Fibroblast of lung (primary cell): Measurements from ENCODE around the gene SMOC2. TPM values are rescaled to one million over a fixed set of nuclear protein-coding genes. Genes with fewer than 3 reads are reported as not detected.

Experiments used
- DNase-seq, 2 donors: peaks; one replicate each; pipeline versions ENCODE4 v3.0.0 to v3.0.0-alpha.2; 2010; ENCODE audit warnings: low read depth in 2 of 2
- H2AFZ ChIP-seq: 2 replicates; pipeline ENCODE4 v1.5.1; 2012; ENCODE audit warnings: low read length, control low read depth, inconsistent platforms
- H3K27ac ChIP-seq: 2 replicates; pipeline ENCODE4 v1.5.1; 2011; ENCODE audit warnings: low read length, control low read depth; ENCODE audit not compliant: insufficient read depth
- H3K27me3 ChIP-seq: 2 replicates; pipeline ENCODE4 v1.5.1; 2011; ENCODE audit warnings: mild to moderate bottlenecking, low read length; ENCODE audit not compliant: control insufficient read depth, insufficient read depth
- H3K36me3 ChIP-seq: 2 replicates; pipeline ENCODE4 v1.5.1; 2011; ENCODE audit warnings: low read length; ENCODE audit not compliant: control insufficient read depth, insufficient read depth
- H3K4me1 ChIP-seq: 2 replicates; pipeline ENCODE4 v1.5.1; 2011; ENCODE audit warnings: low read length; ENCODE audit not compliant: control insufficient read depth, insufficient read depth; ENCODE audit errors: extremely low read depth
- H3K4me2 ChIP-seq: 2 replicates; pipeline ENCODE4 v1.5.1; 2011; ENCODE audit warnings: low read length, control low read depth; ENCODE audit not compliant: insufficient read depth; ENCODE audit errors: extremely low read depth
- H3K4me3 ChIP-seq, 4 experiments: fragments of 200-600 bp in 1 of 4; sonication (generic) in 1 of 4; replicated peaks in 1 of 4; 2 replicates each; pipeline ENCODE4 v1.5.1; 2011 to 2016; ENCODE audit warnings: low read length in 4 of 4, low read depth in 3 of 4, mild to moderate bottlenecking in 3 of 4, control low read depth in 2 of 4, inconsistent platforms in 1 of 4, mixed read lengths in 1 of 4; ENCODE audit not compliant: insufficient read depth in 1 of 4; ENCODE audit errors: control extremely low read depth in 1 of 4
- H3K79me2 ChIP-seq: 2 replicates; pipeline ENCODE4 v1.5.1; 2012; ENCODE audit warnings: mild to moderate bottlenecking, low read length, inconsistent platforms; ENCODE audit not compliant: control insufficient read depth, insufficient read depth
- H3K9ac ChIP-seq: 2 replicates; pipeline ENCODE4 v1.5.1; 2011; ENCODE audit warnings: mild to moderate bottlenecking, low read length, control low read depth; ENCODE audit not compliant: insufficient read depth
- H3K9me3 ChIP-seq: 2 replicates; pipeline ENCODE4 v1.5.1; 2012; ENCODE audit warnings: low read depth, low read length; ENCODE audit not compliant: control insufficient read depth, insufficient read depth
- H4K20me1 ChIP-seq: 2 replicates; pipeline ENCODE4 v1.5.1; 2011; ENCODE audit warnings: low read length; ENCODE audit not compliant: control insufficient read depth, insufficient read depth; ENCODE audit errors: extremely low read depth
- EZH2 ChIP-seq: IDR thresholded peaks from 2 replicates; pipeline ENCODE4 v1.5.1; 2012; ENCODE audit warnings: low read length, control low read depth, mild to moderate bottlenecking; ENCODE audit errors: missing control alignments
- polyA plus RNA-seq, 2 donors: library from polyadenylated mRNA; depleted of rRNA in 1 of 2; stranded (reverse) in 1 of 2; unstranded in 1 of 2; fragments of >200 nt; gene quantifications; 2 replicates each; pipeline ENCODE4 v1.2.1, GENCODE V29; 2011 to 2012; ENCODE audit warnings: missing spikeins in 1 of 2
- total RNA-seq: library from RNA; depleted of rRNA; stranded (reverse); fragments of >200 nt; gene quantifications from 2 replicates; pipeline ENCODE4 v1.2.1, GENCODE V29; 2014
- TF ChIP-seq, protein P1 (sequence below), 2 donors: IDR thresholded peaks in 1 of 2; conservative IDR thresholded peaks in 1 of 2; 1 replicate in 1 of 2; 2 replicates in 1 of 2; pipeline ENCODE4 v1.5.1; 2011 to 2012; ENCODE audit warnings: low read length in 2 of 2, control low read depth in 1 of 2, inconsistent platforms in 1 of 2, low read depth in 1 of 2, mild to moderate bottlenecking in 1 of 2

SMOC2 gene
- total and polyA plus RNA-seq, 2 donors (not counting 1 experiment from before 2014, with no cell fraction given): not detected

DNA sequence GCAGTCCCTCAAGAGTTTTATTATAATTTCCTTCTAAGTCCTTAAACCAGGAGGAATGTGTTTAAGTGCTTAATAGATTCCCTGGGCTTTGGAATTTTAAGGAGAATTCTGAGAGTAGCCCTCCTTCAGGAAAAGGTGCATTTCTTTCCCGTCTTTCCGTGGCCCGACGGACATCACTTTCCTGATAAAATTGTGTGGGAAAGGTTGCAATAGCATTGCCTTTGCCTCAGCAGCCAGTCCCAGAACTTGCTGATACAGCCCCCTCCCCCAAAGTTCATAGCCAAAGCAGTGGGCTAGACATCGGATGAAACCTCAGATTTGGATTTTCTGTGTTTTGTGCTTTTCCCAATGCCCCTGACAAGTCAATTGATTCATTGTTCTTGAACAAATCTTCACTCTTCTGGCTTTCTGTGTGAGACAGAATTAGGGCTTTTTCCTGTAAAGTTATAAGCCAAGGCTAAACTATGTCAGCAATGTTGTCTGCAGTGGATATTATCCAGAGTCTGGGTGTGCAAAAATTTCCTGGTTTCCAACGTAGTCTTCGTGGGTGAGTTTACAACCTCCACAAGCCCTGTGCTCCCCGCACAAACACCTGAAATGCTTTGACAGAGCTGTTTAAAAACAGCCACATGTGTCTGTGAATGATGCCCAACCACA lies 1.1 kb upstream of the SMOC2 start:
- Histone ChIP-seq H3K36me3 (no peaks in the 10 kb centered on the region), H3K4me2 (no peak overlapping the region), H3K4me3 (no peak overlapping the region), H2AFZ (no peak overlapping the region), H3K27ac (no peak overlapping the region), H3K79me2 (no peaks in the 10 kb centered on the region), H3K27me3 (no peaks in the 10 kb centered on the region), H3K9ac (no peak overlapping the region), H4K20me1 (no peaks in the 10 kb centered on the region), H3K4me1 (no peaks in the 10 kb centered on the region), H3K9me3 (no peaks in the 10 kb centered on the region)
- TF ChIP-seq, protein P1, sequence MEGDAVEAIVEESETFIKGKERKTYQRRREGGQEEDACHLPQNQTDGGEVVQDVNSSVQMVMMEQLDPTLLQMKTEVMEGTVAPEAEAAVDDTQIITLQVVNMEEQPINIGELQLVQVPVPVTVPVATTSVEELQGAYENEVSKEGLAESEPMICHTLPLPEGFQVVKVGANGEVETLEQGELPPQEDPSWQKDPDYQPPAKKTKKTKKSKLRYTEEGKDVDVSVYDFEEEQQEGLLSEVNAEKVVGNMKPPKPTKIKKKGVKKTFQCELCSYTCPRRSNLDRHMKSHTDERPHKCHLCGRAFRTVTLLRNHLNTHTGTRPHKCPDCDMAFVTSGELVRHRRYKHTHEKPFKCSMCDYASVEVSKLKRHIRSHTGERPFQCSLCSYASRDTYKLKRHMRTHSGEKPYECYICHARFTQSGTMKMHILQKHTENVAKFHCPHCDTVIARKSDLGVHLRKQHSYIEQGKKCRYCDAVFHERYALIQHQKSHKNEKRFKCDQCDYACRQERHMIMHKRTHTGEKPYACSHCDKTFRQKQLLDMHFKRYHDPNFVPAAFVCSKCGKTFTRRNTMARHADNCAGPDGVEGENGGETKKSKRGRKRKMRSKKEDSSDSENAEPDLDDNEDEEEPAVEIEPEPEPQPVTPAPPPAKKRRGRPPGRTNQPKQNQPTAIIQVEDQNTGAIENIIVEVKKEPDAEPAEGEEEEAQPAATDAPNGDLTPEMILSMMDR (conservative IDR thresholded peaks at IDR 0.05 in 1 of 2, IDR thresholded peaks at IDR 0.05 in 1 of 2; ENCODE audit: low read depth in 1 of 2, low read length in 2 of 2): no peak
- TF ChIP-seq EZH2: no peak
- DNase-seq: no peak

DNA sequence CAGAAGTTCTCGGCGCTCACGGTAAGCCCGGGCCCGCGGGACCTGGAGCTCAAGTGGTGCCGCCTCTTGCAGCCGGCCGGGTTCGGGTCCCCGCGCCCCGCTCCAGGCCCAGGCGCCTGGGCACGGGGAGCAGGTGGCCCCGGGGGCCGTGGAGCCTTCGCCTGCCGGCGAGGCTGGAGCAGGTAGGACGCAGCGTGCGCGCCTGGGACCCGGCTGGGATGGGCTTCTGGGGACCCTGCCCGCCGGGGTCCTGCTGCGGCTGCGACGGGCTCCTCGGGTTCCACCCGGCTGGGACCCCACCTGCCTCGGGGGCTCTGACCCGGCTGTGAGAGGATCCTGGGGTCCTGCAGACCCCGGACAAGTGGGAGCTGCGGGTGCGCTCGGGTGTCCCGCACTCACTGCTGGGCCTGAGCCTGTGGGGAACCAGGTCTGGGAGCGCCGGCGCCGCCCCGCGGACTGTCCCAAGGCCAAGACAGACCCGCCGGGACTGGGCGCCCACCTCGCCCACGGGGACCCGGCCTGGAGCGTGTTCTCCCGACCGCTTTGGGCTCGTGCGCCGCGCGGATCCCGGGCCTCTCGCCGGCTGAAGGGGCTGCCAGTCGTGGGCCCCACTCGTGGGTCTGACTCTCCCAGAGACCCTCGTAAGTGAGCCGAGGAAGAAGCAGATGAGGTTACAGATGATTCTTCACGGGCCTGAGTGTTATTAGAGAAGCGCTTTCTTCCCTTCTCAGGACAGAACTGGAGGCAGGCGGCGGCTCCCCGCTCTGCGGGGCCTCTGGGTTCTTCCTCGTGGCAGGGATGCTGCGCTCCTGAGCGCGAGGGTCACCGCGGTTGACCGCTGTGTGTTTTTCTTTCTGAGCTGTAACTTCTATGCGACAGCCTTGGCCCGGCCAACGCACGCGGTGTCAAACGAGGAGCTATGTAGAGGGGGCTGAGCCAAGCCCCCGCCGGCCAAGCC lies 729 bp downstream of the SMOC2 start:
- no peak overlapping the region for H3K27ac ChIP-seq
- no peak overlapping the region for H3K9ac ChIP-seq
- no peaks in the 10 kb centered on the region for H3K9me3 ChIP-seq
- no peak overlapping the region for H2AFZ ChIP-seq
- H4K20me1 ChIP-seq: no peaks in the 10 kb centered on the region
- H3K4me2 ChIP-seq: no peak overlapping the region
- no peak overlapping the region for H3K4me3 ChIP-seq
- H3K79me2 ChIP-seq: no peaks in the 10 kb centered on the region
- no peaks in the 10 kb centered on the region for H3K27me3 ChIP-seq
- H3K4me1 ChIP-seq: no peaks in the 10 kb centered on the region
- H3K36me3 ChIP-seq: no peaks in the 10 kb centered on the region
- no peak for TF ChIP-seq EZH2
- TF ChIP-seq, protein P1 (conservative IDR thresholded peaks at IDR 0.05 in 1 of 2, IDR thresholded peaks at IDR 0.05 in 1 of 2; ENCODE audit: low read depth in 1 of 2, low read length in 2 of 2): no peak
- no peak for DNase-seq

DNA sequence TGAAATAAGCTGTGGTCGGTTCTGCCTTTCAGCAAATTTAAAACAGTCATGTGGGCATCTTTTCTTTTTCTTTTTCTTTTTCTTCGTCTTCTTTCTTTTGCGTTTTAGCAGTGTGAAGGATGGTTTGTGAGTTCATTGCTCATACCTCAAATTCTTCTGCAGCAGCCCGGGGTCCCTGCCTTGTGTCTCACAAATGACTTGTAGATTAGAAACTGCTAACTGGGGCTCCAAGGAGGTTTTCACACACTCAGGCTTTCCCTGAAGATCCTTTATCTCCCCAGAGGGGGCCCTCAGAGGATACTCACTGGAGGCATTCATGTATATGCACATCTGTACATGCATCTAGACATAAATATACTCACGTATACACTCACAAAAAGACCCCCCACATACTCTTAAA lies 1.7 kb downstream of the SMOC2 start:
- no peak for TF ChIP-seq EZH2
- TF ChIP-seq, protein P1 (conservative IDR thresholded peaks at IDR 0.05 in 1 of 2, IDR thresholded peaks at IDR 0.05 in 1 of 2; ENCODE audit: low read depth in 1 of 2, low read length in 2 of 2): no peak
- Histone ChIP-seq H2AFZ (no peak overlapping the region), H3K9ac (no peak overlapping the region), H3K36me3 (no peaks in the 10 kb centered on the region), H3K79me2 (no peaks in the 10 kb centered on the region), H3K4me1 (no peaks in the 10 kb centered on the region), H3K4me2 (no peak overlapping the region), H3K27ac (no peak overlapping the region), H3K27me3 (no peaks in the 10 kb centered on the region), H3K9me3 (no peaks in the 10 kb centered on the region), H3K4me3 (no peak overlapping the region), H4K20me1 (no peaks in the 10 kb centered on the region)
- DNase-seq: no peak
